Natural killer cell (primary cell): ENCODE measurements around the gene DNMT1. TPM values are rescaled to one million over a fixed set of nuclear protein-coding genes. Genes with fewer than 3 reads are reported as not detected.
"Not testable (repeated sequence)": the region's sequence is repeated elsewhere in the genome, so short reads cannot be mapped to it uniquely, and the experiment has no call there.

ENCODE experiments used
- ATAC-seq, 3 donors: fragments of 150-1000 bp in 2 of 3; fragments of 200-7000 bp in 1 of 3; cut with Tn5 transposase; 1 replicate in 1 of 3; 2 replicates in 2 of 3; pipeline ENCODE4 v1.10.0; 2021; ENCODE audit warnings: mild to moderate bottlenecking in 2 of 3, moderate library complexity in 2 of 3
- DNase-seq, 2 donors: peaks; one replicate each; pipeline versions ENCODE4 v3.0.0 to v3.0.0-alpha.2; 2013 to 2021; ENCODE audit warnings: mixed read lengths in 1 of 2
- H3K27ac ChIP-seq: one replicate; pipeline ENCODE4 v1.5.1; 2013; ENCODE audit warnings: mild to moderate bottlenecking, low read length
- H3K27me3 ChIP-seq: one replicate; pipeline ENCODE4 v1.6.1; 2013; ENCODE audit warnings: low read length; ENCODE audit not compliant: control insufficient read depth, insufficient read depth
- H3K36me3 ChIP-seq: one replicate; pipeline ENCODE4 v1.6.1; 2013; ENCODE audit warnings: low read length; ENCODE audit not compliant: control insufficient read depth, insufficient read depth
- H3K4me1 ChIP-seq: one replicate; pipeline ENCODE4 v1.6.1; 2013; ENCODE audit warnings: low read length; ENCODE audit not compliant: control insufficient read depth, insufficient read depth
- H3K4me3 ChIP-seq: one replicate; pipeline ENCODE4 v1.5.1; 2013; ENCODE audit warnings: low read length
- H3K9me3 ChIP-seq: one replicate; pipeline ENCODE4 v1.6.1; 2013; ENCODE audit warnings: low read length; ENCODE audit not compliant: control insufficient read depth, insufficient read depth
- H3K27ac Mint-ChIP-seq, 2 donors: one replicate each; pipeline ENCODE4 v1.8.0; 2022; ENCODE audit warnings: mild to moderate bottlenecking in 2 of 2, mixed read lengths in 2 of 2, moderate library complexity in 1 of 2
- H3K27me3 Mint-ChIP-seq, 2 donors: one replicate each; pipeline ENCODE4 v1.8.0; 2022; ENCODE audit warnings: low read depth in 2 of 2, mixed read lengths in 2 of 2
- H3K36me3 Mint-ChIP-seq: one replicate; pipeline ENCODE4 v1.8.0; 2022; ENCODE audit warnings: mixed read lengths
- H3K4me1 Mint-ChIP-seq, 2 donors: one replicate each; pipeline ENCODE4 v1.8.0; 2022; ENCODE audit warnings: mixed read lengths in 2 of 2
- H3K4me3 Mint-ChIP-seq: one replicate; pipeline ENCODE4 v1.8.0; 2022; ENCODE audit warnings: mild to moderate bottlenecking, moderate library complexity, mixed read lengths
- H3K9me3 Mint-ChIP-seq, 2 donors: one replicate each; pipeline ENCODE4 v1.8.0; 2022; ENCODE audit warnings: mixed read lengths in 2 of 2
- CTCF ChIP-seq: fragments of 200-600 bp; IDR thresholded peaks from one replicate; pipeline ENCODE4 v1.8.0; 2022; ENCODE audit warnings: antibody characterized with exemption
- WGBS: methylation state at CpG from one replicate; pipeline ENCODE4 v1.1.7; 2013; ENCODE audit warnings: missing lambda C conversion rate; ENCODE audit not compliant: insufficient coverage; 5-methylcytosine and 5-hydroxymethylcytosine counted together
- intact Hi-C: fragments of 100-400 bp; cut with micrococcal nuclease; formaldehyde crosslinking; loops from one replicate; pipeline ENCODE4 v1.14.2; 2022
- total RNA-seq, 4 donors: library from RNA; stranded (reverse); fragments of 120-200 nt in 1 of 4; gene quantifications; one replicate each; pipeline versions ENCODE4 v1.2.3 to v1.2.4, GENCODE V29; 2013 to 2022

Gene DNMT1
- total RNA-seq, 3 donors from 2014 or later (not counting 1 experiment from before 2014, with no cell fraction given) = 266 to 323 (median 275) TPM

GRCh38 chr19:10237702-10238101, 42.9 kb upstream of the DNMT1 start:
- ATAC-seq (no peak), DNase-seq (no peak)
- intact Hi-C loops = loop anchor here (2.0 kb wide), 1 partner anchor 33 kb away; the partner anchor contains the start of gene ICAM1
- H3K36me3 Mint-ChIP-seq = no peaks in the 10 kb centered on the region
- 100% methylated on average over 4 of the region's 6 CpGs for WGBS
- H3K4me3 Mint-ChIP-seq = no peak overlapping the region
- no peaks in the 10 kb centered on the region for H3K9me3 Mint-ChIP-seq
- no peaks in the 10 kb centered on the region for H3K27me3 Mint-ChIP-seq
- H3K4me1 Mint-ChIP-seq = peaks cover 10 to 18% of the 10 kb centered on the region in 2 donors
- Histone ChIP-seq H3K4me1 (peaks cover 30% of the 10 kb centered on the region), H3K4me3 (no peak overlapping the region), H3K9me3 (no peaks in the 10 kb centered on the region), H3K27ac (no peak overlapping the region), H3K27me3 (no peaks in the 10 kb centered on the region), H3K36me3 (no peaks in the 10 kb centered on the region)
- H3K27ac Mint-ChIP-seq = peak overlapping the region; percentile 69 to 76
- TF ChIP-seq CTCF = no peak

GRCh38 chr19:10235409-10235808, 40.7 kb upstream of the DNMT1 start:
- intact Hi-C loops, ATAC-seq, H3K4me3 ChIP-seq, H3K9me3 Mint-ChIP-seq, H3K27me3 ChIP-seq, H3K36me3 Mint-ChIP-seq, H3K36me3 ChIP-seq, DNase-seq, H3K9me3 ChIP-seq, H3K27me3 Mint-ChIP-seq: not testable (repeated sequence)
- peaks cover 10 to 18% of the 10 kb centered on the region in 2 donors for H3K4me1 Mint-ChIP-seq
- peak overlapping the region; percentile 99 to 100 for H3K27ac Mint-ChIP-seq
- WGBS = 83% methylated on average over 5 of the region's 7 CpGs
- peaks cover 38% of the 10 kb centered on the region for H3K4me1 ChIP-seq
- H3K27ac ChIP-seq = peak overlapping the region; percentile 71
- peak overlapping the region; percentile 91 for H3K4me3 Mint-ChIP-seq

GRCh38 chr19:10235003-10235402, 40.2 kb upstream of the DNMT1 start:
- DNase-seq (no peak), ATAC-seq (no peak)
- no peaks in the 10 kb centered on the region for H3K36me3 ChIP-seq
- Mint-ChIP-seq H3K27me3 (no peaks in the 10 kb centered on the region), H3K9me3 (no peaks in the 10 kb centered on the region), H3K4me3 (peak overlapping the region; percentile 40), H3K36me3 (no peaks in the 10 kb centered on the region), H3K4me1 (peaks cover 10 to 18% of the 10 kb centered on the region in 2 donors), H3K27ac (peak overlapping the region; percentile 99 to 100)
- no peaks in the 10 kb centered on the region for H3K9me3 ChIP-seq
- peaks cover 42% of the 10 kb centered on the region for H3K4me1 ChIP-seq
- no peaks in the 10 kb centered on the region for H3K27me3 ChIP-seq
- TF ChIP-seq CTCF = no peak
- intact Hi-C loops = no loop called here
- H3K27ac ChIP-seq = peak overlapping the region; percentile 71
- 100% methylated on average over 1 of the region's 4 CpGs for WGBS
- no peak overlapping the region for H3K4me3 ChIP-seq

GRCh38 chr19:10233946-10234345, 39.2 kb upstream of the DNMT1 start:
- Mint-ChIP-seq H3K4me3 (no peak overlapping the region), H3K4me1 (peaks cover 16 to 27% of the 10 kb centered on the region in 2 donors), H3K9me3 (no peaks in the 10 kb centered on the region), H3K27me3 (no peaks in the 10 kb centered on the region), H3K36me3 (no peaks in the 10 kb centered on the region), H3K27ac (no peak overlapping the region)
- 89% methylated on average over 4 of the region's 4 CpGs for WGBS
- Histone ChIP-seq H3K9me3 (no peaks in the 10 kb centered on the region), H3K27me3 (no peaks in the 10 kb centered on the region), H3K36me3 (no peaks in the 10 kb centered on the region), H3K4me3 (no peak overlapping the region), H3K4me1 (peaks cover 52% of the 10 kb centered on the region), H3K27ac (no peak overlapping the region)
- DNase-seq (no peak), ATAC-seq (no peak)
- intact Hi-C loops = loop anchor here (5.0 kb wide), 1 partner anchor 302 kb away; no protein-coding TSS in a partner anchor
- TF ChIP-seq CTCF = no peak
